NCI-H2171 (cell line): ENCODE results near the gene ADRA1B.
A peak's percentile ranks its signal among the peaks of the same experiment; 100 is the strongest.

Source experiments
- DNase-seq: peaks from one replicate; lab custom pipeline; 2025; lab: John Stamatoyannopoulos, UW

Gene ADRA1B

GRCh38 chr5:160020266-160020770, 104.0 kb downstream of the ADRA1B start:
- no peak for DNase-seq

- no peak for DNase-seq
Observed at GRCh38 chr5:160020964-160021363, 104.7 kb downstream of the ADRA1B start.

DNA sequence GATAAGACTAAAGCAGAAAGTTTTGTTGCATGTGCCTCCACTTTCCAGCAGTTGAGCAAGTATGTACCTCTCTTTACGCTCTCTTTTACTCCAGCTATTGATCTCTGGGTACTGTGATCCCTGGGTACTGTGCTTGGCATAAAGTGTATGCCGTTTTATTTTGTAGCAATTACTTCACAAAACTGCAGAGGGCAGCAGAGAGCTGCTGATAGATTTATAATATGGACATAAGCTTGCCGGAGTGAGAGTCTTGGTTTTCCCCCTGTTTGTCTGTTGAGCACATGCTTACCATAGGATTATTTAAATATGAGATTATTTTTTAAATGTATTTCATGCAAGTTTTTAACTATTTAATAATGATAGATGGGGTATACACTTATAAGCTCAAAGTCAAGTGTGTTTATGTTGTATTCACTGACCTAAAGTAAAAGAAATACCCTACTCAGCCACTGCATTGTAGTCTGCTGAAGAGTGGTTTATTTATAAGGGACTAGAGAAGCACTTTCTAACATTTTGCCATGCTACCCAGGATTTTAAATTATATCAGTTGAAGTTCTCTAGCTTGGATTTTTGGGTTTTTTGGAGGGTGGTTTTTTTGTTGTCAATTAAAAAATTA, 105.7 kb downstream of the ADRA1B start:
- DNase-seq, result peak; percentile 10
